ENCODE results near the gene MMP10.
"Not testable (repeated sequence)": the region's sequence is repeated elsewhere in the genome, so short reads cannot be mapped to it uniquely, and the experiment has no call there.

MMP10 gene

GRCh38 chr11:102783720-102784119, 3.3 kb upstream of the MMP10 start:
- no peak for DNase-seq (ENCODE audit: low read depth in 2 of 2, low spot score in 1 of 2)

GRCh38 chr11:102783016-102783415, 2.6 kb upstream of the MMP10 start:
- DNase-seq (ENCODE audit: low read depth in 2 of 2, low spot score in 1 of 2): no peak

- no peak for DNase-seq (ENCODE audit: low read depth in 2 of 2, low spot score in 1 of 2)
Measured at GRCh38 chr11:102781676-102782075, 1.2 kb upstream of the MMP10 start.

GRCh38 chr11:102776454-102776853, 4.0 kb downstream of the MMP10 start:
- no peak for DNase-seq (ENCODE audit: low read depth in 2 of 2, low spot score in 1 of 2)

- DNase-seq (ENCODE audit: low read depth in 2 of 2, low spot score in 1 of 2): no peak
Measured at GRCh38 chr11:102773386-102773785, 7.0 kb downstream of the MMP10 start.

GRCh38 chr11:102771351-102771750, 9.1 kb downstream of the MMP10 start:
- DNase-seq (ENCODE audit: low read depth in 2 of 2, low spot score in 1 of 2): no peak

- DNase-seq (ENCODE audit: low read depth in 2 of 2, low spot score in 1 of 2): no peak
Measured at GRCh38 chr11:102770191-102770590, 10.2 kb downstream of the MMP10 start.

- no peak for DNase-seq (ENCODE audit: low read depth in 2 of 2, low spot score in 1 of 2)
Measured at GRCh38 chr11:102767800-102768199, 12.6 kb downstream of the MMP10 start.

- DNase-seq (ENCODE audit: low read depth in 2 of 2, low spot score in 1 of 2): no peak
Measured at GRCh38 chr11:102763440-102763839, 17.0 kb downstream of the MMP10 start.

GRCh38 chr11:102762361-102762767, 18.1 kb downstream of the MMP10 start:
- DNase-seq (ENCODE audit: low read depth in 2 of 2, low spot score in 1 of 2): no peak

- no peak for DNase-seq (ENCODE audit: low read depth in 2 of 2, low spot score in 1 of 2)
Measured at GRCh38 chr11:102761646-102762238, 18.7 kb downstream of the MMP10 start.

GRCh38 chr11:102760344-102761035, 19.9 kb downstream of the MMP10 start:
- DNase-seq (ENCODE audit: low read depth in 2 of 2, low spot score in 1 of 2): no peak

- no peak for DNase-seq (ENCODE audit: low read depth in 2 of 2, low spot score in 1 of 2)
Measured at GRCh38 chr11:102757823-102758549, 22.4 kb downstream of the MMP10 start.

GRCh38 chr11:102753267-102753666, 27.2 kb downstream of the MMP10 start:
- no peak for DNase-seq (ENCODE audit: low read depth in 2 of 2, low spot score in 1 of 2)

GRCh38 chr11:102751673-102752072, 28.8 kb downstream of the MMP10 start:
- no peak for DNase-seq (ENCODE audit: low read depth in 2 of 2, low spot score in 1 of 2)

GRCh38 chr11:102749101-102749722, 31.2 kb downstream of the MMP10 start:
- no peak for DNase-seq (ENCODE audit: low read depth in 2 of 2, low spot score in 1 of 2)

GRCh38 chr11:102746746-102747578, 33.5 kb downstream of the MMP10 start:
- DNase-seq (ENCODE audit: low read depth in 2 of 2, low spot score in 1 of 2): not testable (repeated sequence)

GRCh38 chr11:102734650-102735049, 45.8 kb downstream of the MMP10 start:
- no peak for DNase-seq (ENCODE audit: low read depth in 2 of 2, low spot score in 1 of 2)

- DNase-seq (ENCODE audit: low read depth in 2 of 2, low spot score in 1 of 2): no peak
Measured at GRCh38 chr11:102733232-102733875, 47.1 kb downstream of the MMP10 start.

- not testable (repeated sequence) for DNase-seq (ENCODE audit: low read depth in 2 of 2, low spot score in 1 of 2)
Measured at GRCh38 chr11:102730944-102731343, 49.5 kb downstream of the MMP10 start.
